HL-60/S4 (cell line): ENCODE results near the gene PDE4D.
"Not testable (repeated sequence)": the region's sequence is repeated elsewhere in the genome, so short reads cannot be mapped to it uniquely, and the experiment has no call there.

Experiments used
- in situ Hi-C: fragments of 300-500 bp; cut with MboI; formaldehyde crosslinking; loops from 2 replicates; pipeline ENCODE4 v1.14.3; 2022; ENCODE audit warnings: low sequenced_read_pairs

The PDE4D gene

DNA sequence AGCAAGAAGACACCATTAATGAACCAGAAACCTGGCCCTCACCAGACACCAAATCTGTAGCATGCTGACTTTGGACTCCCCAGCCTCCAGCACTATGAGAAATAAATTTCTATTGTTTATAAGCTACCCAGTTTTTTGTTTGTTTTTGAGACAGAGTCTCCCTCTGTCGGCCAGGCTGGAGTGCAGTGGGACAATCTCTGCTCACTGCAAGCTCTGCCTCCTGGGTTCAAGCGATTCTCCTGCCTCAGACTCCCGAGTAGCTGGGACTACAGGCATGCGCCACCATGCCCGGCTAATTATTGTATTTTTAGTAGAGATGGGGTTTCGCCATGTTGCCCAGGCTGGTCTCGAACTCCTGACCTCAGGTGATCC, 227.7 kb downstream of the PDE4D start:
- in situ Hi-C loops, result not testable (repeated sequence)

DNA sequence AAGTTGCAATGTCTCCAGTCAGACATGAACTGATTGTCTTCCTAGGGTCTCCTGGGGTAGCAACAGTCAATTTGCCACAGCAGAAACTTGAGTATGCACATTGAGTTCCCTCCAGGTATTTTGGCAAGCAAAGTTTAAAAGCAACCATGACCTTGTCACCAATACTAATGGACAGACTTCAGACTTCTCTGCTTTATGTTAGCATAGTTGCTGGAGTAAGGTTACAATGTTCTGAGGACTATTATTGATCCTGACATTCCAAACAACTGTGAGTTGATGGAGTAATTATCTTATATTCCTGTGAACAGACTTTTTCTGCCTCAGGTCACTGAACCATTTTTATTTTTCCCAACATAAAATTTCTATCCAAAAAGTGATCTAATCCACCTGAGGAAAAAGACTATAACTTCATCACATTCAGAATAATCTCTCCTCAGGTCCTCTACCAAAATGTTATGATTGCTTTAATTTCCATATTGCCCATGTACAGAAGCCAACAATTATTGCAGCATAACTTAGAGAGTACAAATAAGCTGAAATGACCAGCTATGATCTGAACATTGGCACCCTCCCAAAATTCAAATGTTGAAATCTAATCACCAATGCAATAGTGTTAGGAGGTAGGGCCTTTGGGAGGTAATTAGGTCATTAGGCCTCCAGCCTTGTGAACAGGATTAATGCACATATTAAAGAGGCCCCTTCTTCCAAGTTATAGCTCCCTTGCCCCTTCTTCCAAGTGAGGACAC, 228.3 kb downstream of the PDE4D start:
- in situ Hi-C loops, result no loop called here

DNA sequence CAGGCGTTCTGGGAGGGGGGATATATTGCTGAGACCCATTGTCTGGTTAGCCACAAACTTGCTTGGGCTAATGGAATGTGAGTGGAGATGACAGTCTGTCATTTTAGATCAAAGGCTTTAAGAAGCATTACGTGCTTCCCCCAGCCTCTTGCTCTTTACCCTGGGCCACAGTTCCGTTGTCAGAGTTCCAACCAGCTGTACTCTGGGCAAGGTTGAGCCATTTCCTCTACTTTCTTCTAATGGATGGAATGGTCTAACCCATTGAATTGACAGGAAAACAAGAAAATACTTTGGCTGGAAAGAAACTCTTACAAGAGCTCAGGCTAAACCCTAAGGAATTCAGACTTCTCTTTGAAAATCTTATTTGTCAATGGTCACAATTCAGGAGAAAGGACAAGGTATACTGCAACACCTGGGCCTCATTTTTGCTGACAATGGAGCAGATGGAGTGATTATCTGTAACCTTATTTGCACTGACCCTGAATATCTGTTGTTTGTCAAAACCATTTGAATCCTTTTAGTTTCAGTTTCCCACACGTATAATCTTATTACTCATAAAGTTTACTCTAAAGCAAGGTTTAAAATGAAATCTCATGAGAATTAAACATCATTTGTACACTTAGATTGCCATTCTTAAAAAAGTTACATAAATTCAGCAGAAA, 231.4 kb downstream of the PDE4D start:
- in situ Hi-C loops, result no loop called here

DNA sequence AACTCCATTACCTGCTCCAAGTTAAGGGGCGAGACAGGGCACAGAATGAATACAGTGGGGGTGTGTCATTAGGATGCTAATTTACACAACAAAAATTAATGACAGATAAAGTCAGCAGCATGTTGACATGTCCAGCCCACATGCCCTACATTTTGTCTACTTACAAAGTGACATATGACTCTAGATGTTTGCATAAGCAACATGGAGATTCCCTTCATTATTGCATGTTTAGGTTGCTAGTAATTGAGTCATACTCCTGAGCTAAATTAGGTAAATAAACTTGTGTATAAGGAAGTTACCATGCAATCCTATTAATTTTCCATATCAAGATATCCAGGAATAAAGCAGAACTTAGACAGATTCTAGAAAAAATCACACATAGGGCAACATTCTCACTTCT, 232.2 kb downstream of the PDE4D start:
- in situ Hi-C loops, result no loop called here

DNA sequence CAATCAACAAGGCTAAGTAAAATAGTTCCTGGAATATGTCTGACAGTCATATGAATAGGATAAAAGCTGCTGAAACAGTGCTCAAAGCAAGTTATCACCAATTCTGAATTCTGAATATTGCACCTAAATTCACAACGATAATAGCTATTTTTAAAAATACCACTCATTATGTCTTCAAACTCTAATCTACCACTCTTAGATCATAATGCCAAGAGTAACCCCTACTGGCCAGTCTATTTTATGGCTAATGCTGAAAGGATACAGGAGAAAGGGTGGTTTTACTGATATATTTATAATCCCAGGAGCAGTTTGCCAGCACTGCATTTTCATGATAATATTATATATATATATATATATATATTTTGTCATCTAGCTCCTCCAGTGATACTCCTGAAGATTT, 232.8 kb downstream of the PDE4D start:
- in situ Hi-C loops, result no loop called here

DNA sequence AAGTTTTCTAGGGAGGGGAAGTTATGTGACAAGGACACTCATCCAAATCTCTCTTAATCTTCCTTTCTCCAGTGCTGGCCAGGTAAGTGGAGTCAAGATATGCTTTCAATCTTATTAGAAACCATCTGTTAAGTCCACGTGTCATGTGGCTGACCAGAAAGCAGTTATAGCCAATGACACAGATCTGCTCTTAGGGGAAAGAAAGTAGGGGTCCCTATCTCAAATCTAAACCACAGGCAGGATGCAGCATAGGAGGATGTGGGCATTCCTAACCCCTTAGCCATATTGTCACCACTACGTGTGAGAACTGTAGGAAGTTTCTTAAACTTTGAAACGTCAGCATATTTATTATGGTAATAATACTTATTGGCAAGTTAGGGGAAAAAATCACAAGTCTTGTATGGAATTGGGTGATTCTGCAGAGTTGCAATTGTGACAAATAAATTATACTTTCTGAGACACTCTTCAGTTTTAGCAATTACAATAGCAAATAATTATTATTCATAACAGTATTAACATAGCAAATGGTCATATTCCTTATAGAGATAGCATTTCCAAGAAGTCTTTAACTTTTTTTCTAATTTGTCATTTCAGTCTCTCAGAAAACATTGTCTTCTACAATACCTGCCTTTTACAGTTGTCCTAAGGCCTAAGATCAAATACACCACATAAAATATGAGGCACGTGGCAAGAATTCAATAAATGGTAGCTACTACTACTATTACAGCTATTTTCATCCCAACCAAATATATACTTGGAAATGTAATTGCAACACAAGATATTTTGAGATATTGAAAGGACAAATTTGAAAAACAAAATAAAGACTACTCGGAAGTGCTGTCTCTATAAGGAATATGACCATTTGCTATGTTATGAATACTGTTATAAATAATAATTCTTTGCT, 236.9 kb downstream of the PDE4D start:
- in situ Hi-C loops, result no loop called here

DNA sequence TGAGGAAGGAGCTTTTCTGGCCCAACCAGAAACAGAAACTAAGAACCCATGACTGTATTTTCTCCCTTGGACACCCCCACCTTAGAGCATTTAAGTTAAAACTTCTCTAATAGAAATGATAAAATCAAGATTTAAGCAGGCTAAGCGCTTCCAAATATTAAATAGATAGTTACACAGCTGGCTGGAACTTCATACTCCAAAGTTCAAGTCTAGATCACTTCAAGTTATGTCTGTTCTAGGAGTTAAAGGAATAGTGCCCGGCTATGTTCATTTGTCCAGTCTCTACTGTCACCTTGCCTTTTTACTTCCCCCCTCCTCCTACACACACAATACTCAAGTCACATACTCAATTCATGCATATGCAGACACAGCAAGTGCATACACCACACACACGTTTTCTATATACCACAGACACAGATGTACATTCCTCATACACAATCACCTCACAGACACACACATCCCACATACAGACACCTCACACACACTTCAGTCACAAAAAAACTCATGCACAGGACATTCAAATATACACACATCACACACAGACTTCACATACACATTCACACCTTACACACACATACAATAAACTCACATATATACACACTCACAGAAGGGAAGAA, 237.7 kb downstream of the PDE4D start:
- in situ Hi-C loops, result no loop called here

DNA sequence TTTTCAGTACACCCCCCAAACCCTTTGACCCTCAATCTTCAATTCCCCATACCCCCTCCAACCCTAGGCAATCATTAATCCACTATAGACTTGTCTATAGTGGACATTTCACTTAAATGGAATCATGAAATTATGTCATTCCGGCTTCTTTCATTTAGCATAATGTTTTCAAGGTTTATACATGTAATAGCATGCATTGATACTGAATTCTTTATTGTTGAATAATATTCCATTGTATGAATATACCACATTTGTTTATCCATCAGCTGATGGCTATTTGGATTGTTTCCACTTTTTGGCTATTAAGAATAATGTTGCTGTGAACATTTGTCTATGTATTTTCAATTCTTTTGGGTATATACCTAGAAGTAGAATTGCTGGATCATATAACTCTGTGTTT, 238.8 kb downstream of the PDE4D start:
- in situ Hi-C loops, result no loop called here

DNA sequence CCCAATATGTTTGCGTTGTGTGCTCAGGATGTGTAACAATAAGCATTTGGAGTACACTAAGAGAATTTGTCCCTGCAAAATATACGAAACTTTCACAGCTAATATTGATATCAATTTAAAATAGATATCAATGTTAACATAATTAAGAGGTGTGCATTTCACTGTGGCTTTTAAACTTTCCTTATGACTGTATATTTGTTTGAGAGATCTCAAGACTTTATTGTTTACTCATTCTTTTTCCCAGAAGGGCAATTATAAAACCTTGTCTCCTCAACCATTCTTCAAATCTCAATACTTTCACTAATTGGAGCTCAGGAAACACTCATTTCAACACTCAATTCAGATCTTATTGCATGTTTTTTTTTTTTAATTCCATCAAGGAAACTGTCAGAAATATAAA, 241.1 kb downstream of the PDE4D start:
- in situ Hi-C loops, result no loop called here

DNA sequence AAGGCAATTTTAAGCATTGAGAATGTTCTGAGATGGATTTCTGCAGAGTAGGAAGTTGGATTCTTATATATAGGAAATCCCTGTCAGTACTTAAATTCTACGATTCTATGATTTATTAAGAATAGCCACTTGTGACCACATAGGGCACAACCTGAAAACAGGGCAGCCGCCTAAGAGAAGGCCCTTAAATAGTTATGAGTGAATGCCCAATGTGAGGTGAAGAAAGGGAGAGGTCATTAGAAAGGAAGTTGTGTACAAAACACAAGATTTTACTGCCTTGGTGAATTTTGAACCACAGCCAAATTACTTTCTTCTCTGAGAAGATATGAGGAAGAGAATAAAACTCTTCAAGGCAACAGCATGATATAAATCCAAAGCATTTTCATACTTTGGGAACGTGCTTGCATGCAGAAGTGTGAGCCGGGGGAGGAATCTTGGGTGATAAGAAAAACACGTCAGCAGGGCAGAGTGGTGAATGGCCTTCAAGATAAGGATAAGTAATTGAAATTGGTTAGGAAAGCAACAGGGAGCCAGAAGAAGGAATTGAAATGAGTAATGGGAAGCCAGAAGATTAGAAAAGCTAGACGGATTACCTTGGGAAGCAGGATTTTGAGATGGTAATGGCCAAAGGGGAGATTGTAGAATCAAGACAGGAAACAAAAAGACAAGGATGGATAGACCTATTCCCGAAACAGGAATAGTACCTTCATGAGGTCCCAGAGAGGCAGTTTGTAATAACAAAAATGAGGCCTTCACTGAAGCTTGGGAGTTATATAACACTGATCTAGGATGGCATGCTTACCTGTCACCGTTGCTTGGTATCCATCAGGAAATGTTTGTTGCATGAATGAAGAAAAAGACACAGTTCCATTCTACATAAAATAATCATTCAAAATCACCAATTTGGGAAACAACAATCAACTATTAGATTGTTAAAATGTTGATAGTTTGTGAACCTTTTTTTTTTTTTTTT, 244.3 kb downstream of the PDE4D start:
- in situ Hi-C loops, result no loop called here

DNA sequence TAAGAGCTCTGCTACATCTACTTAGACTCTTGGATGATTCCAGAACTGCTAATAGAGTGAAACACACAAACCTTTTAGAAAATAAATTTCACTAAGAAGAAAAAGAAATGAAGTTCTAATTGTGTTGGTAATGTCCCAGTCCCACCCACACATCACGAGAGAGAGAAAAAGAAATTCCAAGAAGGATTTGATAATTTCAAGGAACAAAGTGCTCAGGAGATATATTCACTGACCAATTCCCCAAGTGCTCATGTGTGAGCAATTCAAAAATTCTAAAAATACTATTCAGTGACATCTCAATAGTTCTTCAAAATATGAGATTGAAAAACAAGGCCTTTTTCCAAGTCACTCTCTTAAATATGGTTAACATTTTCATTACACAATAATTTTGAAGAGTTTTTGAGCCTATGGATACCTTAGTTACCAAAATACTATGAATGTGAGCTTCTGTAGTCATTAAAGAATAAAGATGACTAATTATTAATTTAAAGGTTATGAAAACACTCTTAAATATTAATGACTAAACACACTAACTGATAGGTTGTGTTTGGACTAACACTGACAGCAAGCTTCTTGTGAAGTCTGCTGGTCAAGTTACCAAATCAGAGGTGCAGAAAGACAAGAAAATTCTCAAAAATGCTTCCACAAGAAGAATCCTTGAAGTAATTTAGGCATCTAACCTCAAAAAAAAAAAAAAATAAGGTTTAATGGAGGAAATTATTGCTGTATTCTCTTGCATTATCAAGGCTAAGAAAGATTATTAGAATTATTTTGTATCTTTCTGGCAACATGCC, 245.3 kb downstream of the PDE4D start:
- in situ Hi-C loops, result no loop called here

DNA sequence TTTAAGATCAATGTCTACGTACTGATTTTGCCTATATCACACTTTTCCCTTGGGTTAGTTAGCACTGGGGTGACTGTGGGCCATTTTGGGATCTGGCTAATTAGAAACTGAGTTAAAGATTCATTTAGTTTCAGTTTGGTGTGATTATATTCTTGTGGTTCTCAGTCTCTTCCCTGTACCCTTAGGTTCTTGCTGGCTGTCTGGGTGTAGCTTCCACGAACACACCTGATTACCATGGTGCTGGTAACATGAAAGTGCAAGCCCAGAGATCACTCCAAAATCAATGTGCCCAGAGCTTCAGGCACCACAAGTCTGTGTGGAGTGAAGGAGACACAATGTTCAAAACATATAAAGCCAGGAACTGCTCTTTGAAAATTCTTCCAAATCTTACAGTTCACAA, 248.1 kb downstream of the PDE4D start:
- in situ Hi-C loops, result no loop called here

DNA sequence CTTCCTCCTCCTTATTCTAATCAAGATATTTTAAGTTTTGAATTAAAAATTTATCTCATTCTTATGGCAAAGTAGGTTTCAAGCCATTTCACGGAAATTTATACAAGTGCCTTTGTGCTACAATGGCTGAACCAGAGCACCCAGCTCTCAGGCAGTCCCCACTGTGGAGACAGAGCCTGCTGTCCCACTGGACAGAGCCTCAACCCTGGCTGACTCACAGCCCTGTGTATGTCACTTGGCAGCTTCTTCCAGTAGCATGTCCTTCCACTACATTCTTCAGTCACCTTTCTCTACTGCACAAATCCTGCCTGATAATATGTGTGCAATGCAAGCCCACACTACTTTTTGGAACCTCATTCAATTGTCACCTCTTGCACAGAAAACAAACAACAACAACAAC, 253.1 kb downstream of the PDE4D start:
- in situ Hi-C loops, result no loop called here

DNA sequence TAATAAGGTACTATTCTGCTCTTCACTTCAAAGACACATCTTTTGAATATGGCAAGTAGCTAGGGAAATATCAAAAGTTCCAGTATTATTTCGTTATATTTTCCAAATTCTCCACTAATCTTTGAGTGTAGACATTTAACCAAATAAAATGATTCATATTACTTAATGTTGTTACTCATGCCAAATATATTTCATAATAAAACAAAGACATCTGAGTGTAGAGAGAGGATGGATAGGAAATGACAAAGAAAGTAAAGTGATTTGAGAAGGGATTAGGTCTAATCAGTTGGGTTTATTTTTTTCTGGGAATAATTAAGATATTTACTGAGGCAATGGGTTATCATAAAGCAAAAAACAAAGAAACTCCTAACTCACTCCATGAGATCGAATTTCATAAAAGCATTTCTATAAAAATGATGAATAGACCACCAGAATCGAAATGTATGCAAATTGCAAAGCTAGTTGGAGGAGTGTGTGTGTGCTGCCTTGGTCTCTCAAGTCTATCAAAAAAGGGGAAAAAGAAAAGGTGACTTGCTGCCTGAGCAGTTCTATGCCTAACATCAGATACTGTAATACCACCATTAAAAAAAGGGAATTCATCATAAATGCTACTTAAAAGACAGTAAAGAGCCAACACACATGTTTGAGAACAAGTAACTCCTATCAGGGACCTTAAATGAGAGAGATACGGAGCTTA, 255.5 kb downstream of the PDE4D start:
- in situ Hi-C loops, result no loop called here

DNA sequence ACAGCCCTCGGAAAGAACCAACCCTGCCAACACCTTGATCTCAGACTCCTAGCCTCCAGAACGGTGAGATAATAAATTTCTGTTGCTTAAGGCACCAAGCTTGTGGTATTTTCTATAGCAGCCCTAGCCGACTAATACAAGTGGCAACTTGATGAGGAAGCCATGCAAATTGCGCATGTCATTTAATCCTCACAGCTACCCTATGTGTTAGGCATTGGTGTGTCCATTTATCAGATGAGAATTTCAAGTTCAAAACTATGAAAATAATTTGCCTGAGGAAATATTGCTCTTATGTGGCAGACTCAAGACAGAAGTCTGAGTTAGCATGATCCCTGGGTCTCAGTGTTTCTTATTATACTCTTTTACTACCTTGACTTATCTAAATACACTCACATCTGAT, 264.0 kb downstream of the PDE4D start:
- in situ Hi-C loops, result no loop called here

DNA sequence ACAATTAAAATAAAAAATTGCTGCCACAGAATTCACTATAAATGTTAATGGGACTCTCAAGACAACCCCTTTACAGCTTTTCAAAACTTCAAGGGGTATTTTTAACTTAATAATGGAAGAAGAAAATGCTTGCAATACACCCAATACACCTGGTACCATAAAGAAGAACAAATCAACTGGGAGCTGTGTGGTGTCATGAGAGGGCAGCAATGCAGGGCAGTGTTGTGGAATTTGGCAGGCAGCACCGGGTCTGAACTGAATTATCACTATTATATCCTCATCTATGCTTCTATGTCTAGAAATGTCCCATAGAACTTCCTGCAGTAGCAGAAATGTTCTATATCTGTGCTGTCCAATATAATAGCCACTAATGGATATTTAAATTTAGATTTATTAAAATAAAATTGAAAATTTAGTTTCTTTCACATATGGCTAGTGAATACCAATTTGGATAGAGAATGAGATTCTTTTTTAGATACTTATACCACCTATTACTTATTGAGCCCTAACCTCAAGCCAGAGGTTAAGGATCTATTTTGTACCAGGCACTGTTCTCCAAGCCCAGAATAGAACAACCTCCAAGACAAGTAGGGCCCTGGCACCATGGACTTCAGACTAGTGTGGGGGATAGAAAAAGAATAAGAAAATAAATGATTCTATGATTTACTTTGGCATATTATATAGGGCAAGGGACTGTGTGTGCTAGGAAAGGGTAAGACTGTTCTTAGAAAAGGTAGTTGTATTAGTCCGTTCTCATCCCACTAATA, 265.3 kb downstream of the PDE4D start:
- in situ Hi-C loops, result no loop called here

DNA sequence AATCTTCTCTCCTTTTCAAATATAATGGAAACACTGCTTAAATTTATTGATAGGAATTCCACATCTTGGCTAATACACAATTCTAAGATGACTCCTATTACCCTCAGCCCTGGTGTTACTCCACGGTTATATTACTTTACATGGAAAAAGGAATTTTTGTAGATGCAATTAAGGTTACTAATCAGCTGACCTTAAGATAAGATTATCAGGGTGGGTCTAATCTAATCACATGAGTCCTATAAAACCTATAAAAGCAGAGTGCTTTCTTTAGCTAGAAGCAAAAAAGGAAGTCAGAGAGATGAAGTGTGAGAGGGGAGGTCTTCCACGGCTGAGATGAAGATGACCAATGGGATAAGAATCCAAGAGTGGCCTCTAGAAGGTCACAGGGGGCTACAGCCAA, 268.6 kb downstream of the PDE4D start:
- in situ Hi-C loops, result no loop called here

DNA sequence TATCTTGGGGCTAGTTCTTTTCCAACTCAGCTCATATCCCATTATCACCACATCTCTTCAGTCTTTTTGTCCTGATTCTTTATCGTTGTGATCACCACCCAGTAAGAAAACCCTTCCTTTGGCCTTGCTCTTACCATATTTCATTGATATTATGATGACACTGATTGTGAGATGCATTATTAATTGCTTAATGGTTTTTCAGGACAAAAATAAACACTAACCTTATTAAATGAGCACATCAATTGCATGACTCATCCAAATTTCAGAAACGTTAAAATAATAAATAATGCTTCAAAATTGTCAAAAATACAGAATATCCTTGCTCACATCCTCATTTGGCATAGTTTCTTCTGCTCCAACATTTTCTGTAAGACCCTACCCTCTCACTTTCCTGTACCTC, 270.7 kb downstream of the PDE4D start:
- in situ Hi-C loops, result no loop called here
